H7 (cell line): ENCODE data around the gene PLEKHG3. TPM values are rescaled to one million over a fixed set of nuclear protein-coding genes. Genes with fewer than 3 reads are reported as not detected.

Experiments used
- DNase-seq: peaks from one replicate; pipeline ENCODE4 v3.0.0; 2012
- H3K27me3 ChIP-seq: 2 replicates; pipeline ENCODE4 v1.6.0; 2011; ENCODE audit warnings: mild to moderate bottlenecking, low read length; ENCODE audit not compliant: control insufficient read depth, insufficient read depth
- H3K36me3 ChIP-seq: replicated peaks from 2 replicates; pipeline ENCODE4 v1.5.1; 2011; ENCODE audit warnings: low read length; ENCODE audit not compliant: control insufficient read depth, insufficient read depth
- H3K4me3 ChIP-seq: 2 replicates; pipeline ENCODE4 v1.5.1; 2011; ENCODE audit warnings: low read depth, mild to moderate bottlenecking, control low read depth, low read length, moderate library complexity; ENCODE audit not compliant: insufficient read depth
- total RNA-seq: library from RNA; depleted of rRNA; stranded (reverse); fragments of >200 nt; shearing (Covaris generic); gene quantifications from 2 replicates; pipeline ENCODE4 v1.2.3, GENCODE V29; 2014; rRNA removed

The PLEKHG3 gene
- total RNA-seq, 1 experiment from 2014 or later = 47.0 TPM

GRCh38 chr14:64789696-64790095, 85.5 kb downstream of the PLEKHG3 start:
- Histone ChIP-seq H3K4me3 (no peak overlapping the region), H3K27me3 (no peaks in the 10 kb centered on the region), H3K36me3 (no peaks in the 10 kb centered on the region)
- DNase-seq = no peak

DNA sequence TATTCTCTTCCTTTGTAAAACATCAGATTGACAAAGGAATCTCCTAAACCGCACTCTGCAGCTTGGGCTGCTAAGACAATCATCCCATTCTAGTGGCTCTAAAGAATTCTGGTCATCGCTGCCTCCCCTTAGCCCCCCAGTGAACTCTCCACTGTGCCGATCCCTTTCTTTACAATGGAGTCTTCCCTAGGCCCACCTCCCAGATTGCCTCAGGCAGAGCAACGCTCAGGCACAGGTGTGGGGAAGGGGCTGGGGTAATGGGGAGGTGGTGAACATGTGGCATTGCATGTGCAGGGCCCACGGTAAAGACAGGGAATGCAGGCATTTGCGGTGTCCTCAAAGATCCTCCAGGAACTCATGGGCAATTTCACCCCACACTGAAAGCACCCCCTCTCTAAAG, 86.3 kb downstream of the PLEKHG3 start:
- Histone ChIP-seq H3K4me3 (no peak overlapping the region), H3K36me3 (no peaks in the 10 kb centered on the region), H3K27me3 (no peaks in the 10 kb centered on the region)
- no peak for DNase-seq

- DNase-seq = no peak
- Histone ChIP-seq H3K4me3 (no peak overlapping the region), H3K27me3 (no peaks in the 10 kb centered on the region), H3K36me3 (no peaks in the 10 kb centered on the region)
These were observed 88.0 kb downstream of the PLEKHG3 start for GRCh38 chr14:64792231-64792630.

- no peak for DNase-seq
- Histone ChIP-seq H3K36me3 (no peaks in the 10 kb centered on the region), H3K4me3 (no peak overlapping the region), H3K27me3 (no peaks in the 10 kb centered on the region)
These were observed 88.8 kb downstream of the PLEKHG3 start for GRCh38 chr14:64792871-64793560.

DNA sequence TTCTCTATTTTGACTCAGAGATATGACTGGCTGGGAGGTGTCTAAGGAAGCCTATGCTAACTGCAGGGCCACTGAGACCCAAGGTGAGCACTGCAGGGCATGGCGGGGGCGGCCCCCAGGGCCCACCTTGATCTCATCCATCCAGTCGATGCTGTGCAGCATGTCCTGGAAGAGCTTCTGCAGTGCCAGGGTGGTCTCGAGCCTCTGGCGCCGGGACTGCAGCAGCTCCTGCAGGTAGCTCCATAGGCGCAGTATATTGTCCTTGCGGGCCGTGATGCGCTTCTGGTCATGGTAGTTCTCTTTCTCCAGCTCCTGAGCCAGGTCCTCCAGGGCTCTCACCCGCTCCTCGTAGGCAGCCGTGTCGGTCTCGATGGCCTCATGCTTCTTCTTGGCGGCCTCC, 91.0 kb downstream of the PLEKHG3 start:
- Histone ChIP-seq H3K27me3 (no peaks in the 10 kb centered on the region), H3K36me3 (no peaks in the 10 kb centered on the region), H3K4me3 (no peak overlapping the region)
- no peak for DNase-seq

GRCh38 chr14:64795921-64796320, 91.7 kb downstream of the PLEKHG3 start:
- DNase-seq = no peak
- Histone ChIP-seq H3K4me3 (no peak overlapping the region), H3K27me3 (no peaks in the 10 kb centered on the region), H3K36me3 (no peaks in the 10 kb centered on the region)

DNA sequence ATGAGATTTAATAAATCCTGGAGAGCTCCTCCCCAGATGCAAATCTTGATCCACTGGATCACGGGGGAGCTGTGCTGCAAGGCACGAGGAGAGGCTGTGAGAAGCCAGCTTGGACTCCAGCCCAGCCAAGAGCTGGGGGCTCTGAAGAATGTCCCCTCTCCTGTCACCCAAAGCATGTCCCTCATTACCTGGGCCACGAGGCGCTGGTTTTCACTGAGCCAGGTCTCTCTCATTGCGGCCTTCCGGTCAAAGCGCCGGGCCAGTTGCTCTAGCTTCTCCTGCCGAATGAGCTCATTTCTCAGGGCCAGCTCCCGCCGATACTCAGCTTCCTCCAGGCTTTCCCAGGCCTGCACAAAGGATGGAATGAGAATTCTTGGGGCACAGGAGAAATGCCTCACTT, 92.1 kb downstream of the PLEKHG3 start:
- Histone ChIP-seq H3K36me3 (no peaks in the 10 kb centered on the region), H3K27me3 (no peaks in the 10 kb centered on the region), H3K4me3 (no peak overlapping the region)

DNA sequence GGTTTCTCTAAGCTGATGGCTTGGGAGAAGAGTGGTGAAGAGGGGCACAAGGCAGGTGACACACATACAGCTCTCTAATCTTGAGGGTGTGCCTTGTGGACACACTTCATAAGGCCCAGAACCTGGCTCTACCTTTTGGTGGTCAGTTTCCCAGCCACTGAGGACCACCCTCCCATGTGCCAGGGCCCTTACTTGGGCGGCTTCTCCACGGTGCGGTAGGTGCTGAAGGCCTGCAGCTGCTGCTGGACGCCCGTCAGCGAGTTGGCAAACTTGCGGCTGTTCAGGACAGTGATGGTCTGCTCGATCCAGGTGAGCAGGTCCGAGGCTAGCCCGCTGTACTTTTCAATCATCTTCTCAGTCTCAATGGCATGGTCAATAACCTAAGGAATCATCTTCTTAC, 95.3 kb downstream of the PLEKHG3 start:
- Histone ChIP-seq H3K4me3 (no peak overlapping the region), H3K36me3 (no peaks in the 10 kb centered on the region), H3K27me3 (no peaks in the 10 kb centered on the region)
- DNase-seq = no peak

More for the DNA sequence above, 92.1 kb downstream of the PLEKHG3 start:
- no peak for DNase-seq

Other genes starting within 250 kb of the PLEKHG3 start
- gene AKAP5, start 238.9 kb upstream of the PLEKHG3 start, total RNA-seq = 0.62 and 1.1 TPM in 2 replicates
- gene ZBTB25, start 200.6 kb upstream of the PLEKHG3 start, total RNA-seq = 3.9 and 7.2 TPM in 2 replicates
- 16.0 and 24.7 TPM in 2 replicates for gene ZBTB1, start 199.7 kb upstream of the PLEKHG3 start, total RNA-seq
- gene HSPA2, start 163.7 kb upstream of the PLEKHG3 start, total RNA-seq = 14.1 and 21.4 TPM in 2 replicates
- gene PPP1R36, start 154.5 kb upstream of the PLEKHG3 start, total RNA-seq = 0.28 and 0.41 TPM in 2 replicates
- gene SPTB, start 175.5 kb downstream of the PLEKHG3 start, total RNA-seq = 0.17 and 0.22 TPM in 2 replicates
- gene CHURC1, start 210.0 kb downstream of the PLEKHG3 start, total RNA-seq = 19.5 and 21.9 TPM in 2 replicates
- gene GPX2, start 238.3 kb downstream of the PLEKHG3 start, total RNA-seq = 0.63 and 1.3 TPM in 2 replicates